BJ (cell line): ENCODE data around the gene MAP7D1. TPM values are rescaled to one million over a fixed set of nuclear protein-coding genes. Genes with fewer than 3 reads are reported as not detected.

Experiments
- CTCF ChIA-PET: fragments of 350-600 bp; formaldehyde crosslinking; extraction: SDS; loops from one replicate; lab custom pipeline; 2021; ENCODE audit warnings: antibody characterized with exemption, inconsistent platforms; lab: Yijun Ruan, JAX
- POLR2A ChIA-PET: fragments of 300-600 bp; sonication (Branson Sonifier 250); formaldehyde crosslinking; extraction: SDS; loops from one replicate; lab custom pipeline; 2021; ENCODE audit warnings: antibody characterized with exemption; lab: Charles Lee
- DNase-seq: peaks from one replicate; pipeline ENCODE4 v3.0.0-alpha.2; 2011; ENCODE audit warnings: low read depth
- H3K27me3 ChIP-seq: 2 replicates; pipeline ENCODE4 v1.6.0; 2011; ENCODE audit warnings: low read length; ENCODE audit not compliant: control insufficient read depth, insufficient read depth
- H3K36me3 ChIP-seq: 2 replicates; pipeline ENCODE4 v1.5.1; 2011; ENCODE audit warnings: low read length; ENCODE audit not compliant: control insufficient read depth, insufficient read depth
- H3K4me3 ChIP-seq: 2 replicates; pipeline ENCODE4 v1.5.1; 2011; ENCODE audit warnings: low read depth, mild to moderate bottlenecking, control low read depth, low read length
- CTCF ChIP-seq: IDR thresholded peaks from 2 replicates; pipeline ENCODE4 v1.5.1; 2011; ENCODE audit warnings: low read depth, mild to moderate bottlenecking, control low read depth, inconsistent platforms, low read length, moderate library complexity; ENCODE audit not compliant: insufficient read depth
- polyA plus RNA-seq: library from polyadenylated mRNA; depleted of rRNA; stranded (reverse); fragments of >200 nt; gene quantifications from 2 replicates; pipeline ENCODE4 v1.2.3, GENCODE V29; 2011

MAP7D1 gene
- polyA plus RNA-seq, 1 experiment, result 33.7 TPM

- DNase-seq, result peak; percentile 88
- CTCF ChIA-PET, result interaction anchor here (0.8 to 12.1 kb wide), 8 partner anchors 12 to 79 kb away, joined by 4 to 382 read pairs (median 38); partner anchors contain the start of genes ADPRS and TRAPPC3
- no peak for TF ChIP-seq CTCF
- POLR2A ChIA-PET, result interaction anchor here (0.5 to 1.0 kb wide), 4 partner anchors 13 to 190 kb away, joined by 3 to 7 read pairs (median 4); no protein-coding TSS in a partner anchor
- H3K4me3 ChIP-seq, result no peak overlapping the region
- H3K27me3 ChIP-seq, result no peaks in the 10 kb centered on the region
- peaks cover 5% of the 10 kb centered on the region for H3K36me3 ChIP-seq
Observed at GRCh38 chr1:36133484-36133883, 22.5 kb upstream of the MAP7D1 start.

GRCh38 chr1:36134031-36134430 lies 21.9 kb upstream of the MAP7D1 start:
- ChIA-PET CTCF (interaction anchor here (0.6 to 12.1 kb wide), 13 partner anchors 12 to 235 kb away, joined by 3 to 382 read pairs (median 10); partner anchors contain the start of genes ADPRS, THRAP3 and TRAPPC3), POLR2A (interaction anchor here (0.5 to 1.0 kb wide), 2 partner anchors 13 to 190 kb away, joined by 4 to 5 read pairs; no protein-coding TSS in a partner anchor)
- DNase-seq, result no peak

GRCh38 chr1:36134505-36135329 lies 21.2 kb upstream of the MAP7D1 start:
- CTCF ChIA-PET, result interaction anchor here (0.6 to 12.1 kb wide), 22 partner anchors 11 to 287 kb away, joined by 3 to 382 read pairs (median 5); partner anchors contain the start of genes ADPRS, THRAP3 and TRAPPC3
- peak; percentile 79 for TF ChIP-seq CTCF
- POLR2A ChIA-PET, result no interaction called here

More at GRCh38 chr1:36134031-36134430, 21.9 kb upstream of the MAP7D1 start:
- H3K27me3 ChIP-seq, result no peaks in the 10 kb centered on the region
- peaks cover 5% of the 10 kb centered on the region for H3K36me3 ChIP-seq
- H3K4me3 ChIP-seq, result no peak overlapping the region
- no peak for TF ChIP-seq CTCF

GRCh38 chr1:36135330-36135667 lies 20.7 kb upstream of the MAP7D1 start:
- ChIA-PET POLR2A (no interaction called here), CTCF (interaction anchor here (0.7 to 12.1 kb wide), 20 partner anchors 11 to 286 kb away, joined by 3 to 382 read pairs (median 5); partner anchors contain the start of genes ADPRS, THRAP3 and TRAPPC3)
- peaks cover 5% of the 10 kb centered on the region for H3K36me3 ChIP-seq
- no peak for TF ChIP-seq CTCF
- DNase-seq, result no peak
- no peaks in the 10 kb centered on the region for H3K27me3 ChIP-seq
- no peak overlapping the region for H3K4me3 ChIP-seq

More at GRCh38 chr1:36134505-36135329, 21.2 kb upstream of the MAP7D1 start:
- H3K27me3 ChIP-seq, result no peaks in the 10 kb centered on the region
- H3K36me3 ChIP-seq, result peaks cover 5% of the 10 kb centered on the region
- no peak overlapping the region for H3K4me3 ChIP-seq
- no peak for DNase-seq

GRCh38 chr1:36135796-36136195 lies 20.2 kb upstream of the MAP7D1 start:
- Histone ChIP-seq H3K27me3 (no peaks in the 10 kb centered on the region), H3K36me3 (peaks cover 5% of the 10 kb centered on the region), H3K4me3 (no peak overlapping the region)
- no peak for TF ChIP-seq CTCF
- POLR2A ChIA-PET, result no interaction called here
- DNase-seq, result no peak
- CTCF ChIA-PET, result interaction anchor here (0.9 to 12.1 kb wide), 10 partner anchors 10 to 254 kb away, joined by 3 to 382 read pairs (median 22); partner anchors contain the start of genes ADPRS and TRAPPC3
